Right lung (tissue), 5 donors: ENCODE results near the gene WAC. TPM values are rescaled to one million over a fixed set of nuclear protein-coding genes. Genes with fewer than 3 reads are reported as not detected.
"Not testable (repeated sequence)": the region's sequence is repeated elsewhere in the genome, so short reads cannot be mapped to it uniquely, and the experiment has no call there.

Experiments
- DNase-seq, 2 donors: peaks; one replicate each; pipeline ENCODE4 v3.0.0-alpha.2; 2013
- polyA plus RNA-seq, 5 donors: library from polyadenylated mRNA; unstranded; fragments of 120-200 nt; gene quantifications; one replicate each; pipeline versions ENCODE4 v1.2.1 to v1.2.3, GENCODE V29; 2013; ENCODE audit warnings: inconsistent platforms in 1 of 5, low replicate concordance in 1 of 5; ENCODE audit not compliant: insufficient read length in 5 of 5, insufficient read depth in 1 of 5

Gene WAC
- polyA plus RNA-seq, 5 donors = 118 to 169 (median 158) TPM

GRCh38 chr10:28561531-28561930, 28.6 kb downstream of the WAC start:
- DNase-seq = no peak

DNA sequence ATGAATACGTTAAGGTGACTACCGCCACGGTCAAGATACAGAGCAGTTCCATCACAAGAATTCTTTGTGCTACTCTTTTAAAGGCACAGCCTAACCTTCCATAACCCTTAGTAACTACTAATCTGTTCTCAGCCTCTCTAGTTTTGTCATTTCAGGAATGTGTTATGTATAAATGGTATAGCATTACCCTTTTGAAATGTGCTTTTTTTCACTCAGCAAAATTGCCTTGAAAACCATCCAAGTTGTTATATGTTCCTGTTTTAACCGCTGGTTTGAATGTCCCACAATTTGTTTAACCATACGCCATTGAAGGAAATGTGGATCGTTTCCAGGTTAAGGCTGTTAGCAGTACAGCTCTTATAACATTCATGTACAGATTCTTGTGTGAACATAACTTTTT, 32.0 kb downstream of the WAC start:
- DNase-seq = peak in 1 of 2 donors; percentile 16

GRCh38 chr10:28566458-28567015, 33.6 kb downstream of the WAC start:
- no peak for DNase-seq

DNA sequence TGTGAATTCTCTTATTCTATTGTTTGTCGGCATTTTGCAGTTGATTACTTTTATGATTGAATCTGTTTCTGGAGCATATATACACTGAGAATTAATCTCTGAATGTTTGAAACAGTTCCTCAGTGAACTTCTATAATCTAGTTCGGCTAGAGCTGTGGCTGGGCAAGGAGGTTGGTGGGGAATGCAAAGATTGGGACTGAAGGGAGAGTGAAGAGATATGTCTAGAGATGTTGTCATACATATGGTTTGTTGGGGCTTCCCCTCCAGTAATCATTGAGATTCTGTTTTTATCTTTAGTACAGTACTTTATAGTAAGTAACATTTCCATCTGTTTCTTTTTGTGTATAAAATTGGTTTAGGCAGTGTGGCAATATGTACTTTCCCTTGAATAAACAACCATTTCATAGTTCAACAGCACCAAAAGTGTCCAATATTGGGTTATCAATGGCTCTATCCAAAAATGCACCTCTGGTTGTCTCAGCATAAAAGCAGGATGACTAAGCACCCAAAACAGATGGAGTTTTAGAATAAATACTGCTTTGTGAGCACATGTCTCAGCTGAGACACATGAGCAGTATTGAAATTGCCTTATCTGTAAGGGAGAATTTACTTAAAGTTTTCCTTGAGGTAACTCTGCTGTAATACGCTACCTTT, 36.7 kb downstream of the WAC start:
- DNase-seq = no peak

GRCh38 chr10:28570598-28570997, 37.7 kb downstream of the WAC start:
- DNase-seq = no peak

- no peak for DNase-seq
Measured at GRCh38 chr10:28571265-28571664, 38.3 kb downstream of the WAC start.

DNA sequence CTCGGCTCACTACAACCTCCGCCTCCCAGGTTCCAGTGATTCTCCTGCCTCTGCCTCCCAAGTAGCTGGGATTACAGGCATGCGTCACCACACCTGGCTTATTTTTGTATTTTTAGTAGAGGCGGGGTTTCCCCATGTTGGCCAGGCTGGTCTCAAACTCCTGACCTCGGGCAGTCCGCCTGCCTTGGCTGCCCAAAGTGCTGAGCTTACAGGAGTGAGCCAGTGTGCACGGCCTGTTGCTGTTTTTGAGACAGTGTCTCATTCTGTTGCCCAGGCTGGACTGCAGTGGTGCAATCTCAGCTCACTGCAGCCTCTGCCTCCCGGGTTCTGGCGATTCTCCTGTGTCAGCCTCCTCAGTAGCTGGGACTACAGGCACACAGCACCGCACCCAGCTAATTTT, 41.3 kb downstream of the WAC start:
- not testable (repeated sequence) for DNase-seq

- DNase-seq = no peak
Measured at GRCh38 chr10:28575852-28576251, 42.9 kb downstream of the WAC start.

DNA sequence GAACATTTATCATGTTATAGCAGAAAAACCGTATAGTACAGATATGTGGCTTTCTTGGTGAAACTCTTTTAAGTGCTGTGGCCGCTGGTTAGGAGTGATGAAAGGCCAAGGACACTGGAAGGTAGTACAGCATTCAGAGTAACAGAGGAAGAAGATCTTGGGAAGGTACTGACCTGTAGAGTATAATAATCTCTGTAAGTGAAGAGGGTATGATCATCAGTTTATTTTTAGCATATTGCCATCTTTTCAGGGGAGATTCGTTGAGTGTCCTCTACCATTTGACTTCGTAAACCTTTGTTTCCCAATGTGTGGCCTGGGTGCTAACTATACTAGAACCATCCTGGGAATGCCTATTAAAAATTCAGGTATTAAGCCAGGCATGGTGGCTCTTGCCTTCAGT, 44.6 kb downstream of the WAC start:
- DNase-seq = no peak

DNA sequence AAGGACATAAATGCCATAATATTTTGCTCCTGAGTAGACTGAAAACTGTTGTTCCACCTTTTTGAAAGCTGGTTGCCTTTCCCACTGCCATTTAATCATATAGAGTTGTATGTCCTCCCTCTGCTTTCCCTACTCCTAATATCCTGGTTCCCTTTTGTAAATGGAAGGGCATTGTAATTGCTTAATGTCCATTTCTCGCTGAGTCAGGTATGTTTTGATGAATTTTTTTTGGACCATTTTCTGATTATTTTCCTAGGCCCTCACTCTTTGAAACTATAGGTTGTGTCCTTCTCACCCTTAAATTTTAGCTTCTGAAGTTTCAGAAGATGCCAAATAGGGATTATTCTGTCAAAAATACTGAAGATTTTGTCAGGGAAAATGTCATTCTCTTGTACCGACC, 45.5 kb downstream of the WAC start:
- DNase-seq = no peak

GRCh38 chr10:28580825-28581224, 47.9 kb downstream of the WAC start:
- no peak for DNase-seq

GRCh38 chr10:28581916-28582315, 49.0 kb downstream of the WAC start:
- DNase-seq = no peak

DNA sequence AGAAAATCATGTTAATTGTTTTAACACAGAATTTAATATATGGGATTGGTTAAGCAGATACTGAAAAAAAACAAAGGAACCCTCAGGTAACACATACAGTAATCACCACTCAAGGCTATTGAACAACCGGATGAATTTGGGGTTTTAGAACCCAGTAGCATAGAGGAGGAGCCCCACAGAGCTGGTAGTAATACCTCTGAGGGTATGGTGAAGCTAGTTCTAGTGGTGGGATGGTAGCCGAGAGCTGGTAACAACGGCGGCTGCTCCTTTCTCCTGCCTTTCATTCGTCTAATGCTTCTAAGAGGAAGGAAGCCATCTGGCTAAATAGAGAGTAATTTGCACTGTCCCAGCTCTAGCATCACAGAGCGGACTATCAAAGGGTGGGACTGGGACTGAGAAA, 52.2 kb downstream of the WAC start:
- DNase-seq = no peak

DNA sequence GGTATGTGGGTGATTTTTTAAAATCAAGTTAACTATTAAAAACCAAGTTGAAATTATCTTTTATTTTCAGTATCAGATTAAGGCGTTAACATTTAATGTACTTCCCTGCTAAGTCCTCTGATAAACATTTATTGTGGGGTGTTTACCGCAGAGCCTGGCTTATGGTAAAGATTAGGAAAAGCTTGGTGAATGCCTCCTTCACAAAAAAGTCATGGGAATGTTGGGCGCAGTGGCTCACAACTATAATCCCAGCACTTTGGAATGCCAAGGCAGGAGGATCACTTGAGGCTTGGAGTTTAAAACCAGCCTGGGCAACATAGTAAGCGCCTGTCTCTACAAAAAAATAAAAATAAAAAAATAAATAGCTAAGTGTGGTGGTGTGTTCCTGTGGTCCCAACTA, 53.3 kb downstream of the WAC start:
- DNase-seq = no peak

- DNase-seq = peak; percentile 23 to 36
Measured at GRCh38 chr10:28587270-28587969, 54.5 kb downstream of the WAC start.

DNA sequence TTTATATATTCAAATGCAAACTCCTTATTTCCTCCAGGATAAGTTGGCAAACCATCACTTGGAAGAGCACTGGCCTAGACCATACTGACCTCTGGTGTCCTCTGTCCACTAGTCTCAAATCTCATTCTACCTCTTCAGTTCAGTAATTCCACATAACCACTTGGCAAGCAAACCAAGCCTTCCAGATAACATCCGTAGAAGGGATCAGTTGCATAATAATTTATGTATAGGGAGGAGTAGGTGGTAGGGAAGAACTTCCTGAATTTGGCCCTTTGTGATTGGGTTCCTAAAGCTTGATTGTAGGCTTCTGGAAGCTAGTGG, 55.0 kb downstream of the WAC start:
- peak in 1 of 2 donors; percentile 24 for DNase-seq

- no peak for DNase-seq
Measured at GRCh38 chr10:28592953-28593352, 60.0 kb downstream of the WAC start.

DNA sequence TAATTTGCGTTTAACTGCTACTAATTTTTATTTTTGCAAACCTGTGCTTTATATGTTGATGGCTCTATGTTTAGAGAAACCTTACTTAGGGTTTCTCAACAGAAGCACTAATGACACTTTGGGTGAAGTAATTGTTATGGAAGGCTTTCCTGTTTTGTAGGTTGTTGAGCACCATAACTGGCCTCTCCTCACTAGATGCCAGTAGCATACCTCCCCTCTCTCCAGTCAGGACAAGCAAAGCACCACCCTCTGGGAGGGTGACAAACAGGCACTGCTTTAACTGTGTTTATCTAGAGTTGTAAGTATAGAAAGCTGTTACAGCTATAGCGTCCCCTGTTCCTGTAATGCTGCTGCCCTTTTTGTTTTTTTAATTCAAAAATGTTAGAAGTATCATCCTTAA, 60.9 kb downstream of the WAC start:
- DNase-seq = no peak

DNA sequence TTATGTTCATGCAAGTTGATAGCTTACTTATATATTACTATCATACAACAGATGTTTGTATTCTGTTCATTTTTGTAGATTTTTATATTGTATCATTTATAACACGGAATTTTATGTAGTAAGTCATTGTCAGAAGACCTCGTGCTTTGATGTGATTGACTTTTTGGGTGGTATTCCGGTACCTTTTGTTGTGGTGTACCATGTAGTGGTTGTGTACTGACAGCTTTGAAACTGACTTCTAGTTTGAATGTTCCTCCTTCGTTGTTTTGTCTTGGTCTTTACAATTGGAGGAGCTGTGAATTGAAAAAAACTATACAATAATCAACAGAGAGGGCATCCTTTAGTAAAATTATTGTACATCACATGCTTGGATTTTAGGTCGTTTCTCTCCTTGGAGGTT, 61.5 kb downstream of the WAC start:
- no peak for DNase-seq

DNA sequence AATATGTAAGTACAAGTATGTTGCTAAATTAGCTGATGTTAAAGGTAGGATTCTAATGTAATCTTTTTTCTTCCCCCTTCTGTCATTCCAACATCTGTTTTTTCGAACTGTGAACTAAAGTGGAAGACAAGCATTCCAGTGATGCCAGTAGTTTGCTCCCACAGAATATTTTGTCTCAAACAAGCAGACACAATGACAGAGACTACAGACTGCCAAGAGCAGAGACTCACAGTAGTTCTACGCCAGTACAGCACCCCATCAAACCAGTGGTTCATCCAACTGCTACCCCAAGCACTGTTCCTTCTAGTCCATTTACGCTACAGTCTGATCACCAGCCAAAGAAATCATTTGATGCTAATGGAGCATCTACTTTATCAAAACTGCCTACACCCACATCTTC, 62.7 kb downstream of the WAC start:
- no peak for DNase-seq

DNA sequence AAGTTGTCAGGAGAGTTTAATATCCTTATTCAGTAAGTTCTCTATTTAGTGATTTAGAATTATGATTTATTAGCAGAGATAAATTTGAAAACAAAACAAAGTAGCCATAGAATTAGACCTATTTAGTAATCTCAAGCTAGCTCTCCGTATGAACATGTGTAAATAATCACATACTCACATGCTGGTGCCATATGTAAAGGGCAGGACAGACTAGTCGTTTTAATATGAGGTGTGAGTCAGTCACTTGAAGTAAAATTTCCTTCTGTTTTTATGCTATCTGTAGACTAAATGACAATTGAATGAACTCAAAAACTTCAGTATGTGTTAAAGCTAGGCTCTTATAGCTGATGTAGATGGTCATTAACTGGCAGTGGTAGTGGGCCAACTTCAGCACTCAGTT, 67.1 kb downstream of the WAC start:
- DNase-seq = no peak

DNA sequence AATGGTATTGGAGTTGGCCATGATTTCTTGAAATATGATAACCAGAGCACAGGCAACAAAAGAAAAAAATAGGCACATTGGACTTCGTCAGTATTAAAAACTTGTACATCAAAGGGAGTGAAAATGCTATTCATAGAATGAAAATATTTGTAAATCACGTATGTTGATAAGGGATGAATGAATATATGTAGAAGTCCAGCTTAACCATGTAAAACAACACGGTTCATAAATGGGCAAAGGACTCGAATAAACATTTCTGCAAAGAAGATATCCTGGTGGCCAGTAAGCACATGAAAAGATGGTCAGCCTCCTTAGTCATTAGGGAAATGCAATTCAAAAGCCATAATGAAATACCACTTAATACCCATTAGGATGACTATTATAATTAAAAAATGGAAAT, 68.1 kb downstream of the WAC start:
- DNase-seq = no peak
